NCI-H2196 treated with DMSO at 0.1 percent for 48 hours (cell line): Measurements from ENCODE around the gene ZNF423.

Experiments used
- DNase-seq: peaks from one replicate; lab custom pipeline; 2025; ENCODE audit not compliant: unreplicated experiment; lab: John Stamatoyannopoulos, UW

Gene ZNF423

DNA sequence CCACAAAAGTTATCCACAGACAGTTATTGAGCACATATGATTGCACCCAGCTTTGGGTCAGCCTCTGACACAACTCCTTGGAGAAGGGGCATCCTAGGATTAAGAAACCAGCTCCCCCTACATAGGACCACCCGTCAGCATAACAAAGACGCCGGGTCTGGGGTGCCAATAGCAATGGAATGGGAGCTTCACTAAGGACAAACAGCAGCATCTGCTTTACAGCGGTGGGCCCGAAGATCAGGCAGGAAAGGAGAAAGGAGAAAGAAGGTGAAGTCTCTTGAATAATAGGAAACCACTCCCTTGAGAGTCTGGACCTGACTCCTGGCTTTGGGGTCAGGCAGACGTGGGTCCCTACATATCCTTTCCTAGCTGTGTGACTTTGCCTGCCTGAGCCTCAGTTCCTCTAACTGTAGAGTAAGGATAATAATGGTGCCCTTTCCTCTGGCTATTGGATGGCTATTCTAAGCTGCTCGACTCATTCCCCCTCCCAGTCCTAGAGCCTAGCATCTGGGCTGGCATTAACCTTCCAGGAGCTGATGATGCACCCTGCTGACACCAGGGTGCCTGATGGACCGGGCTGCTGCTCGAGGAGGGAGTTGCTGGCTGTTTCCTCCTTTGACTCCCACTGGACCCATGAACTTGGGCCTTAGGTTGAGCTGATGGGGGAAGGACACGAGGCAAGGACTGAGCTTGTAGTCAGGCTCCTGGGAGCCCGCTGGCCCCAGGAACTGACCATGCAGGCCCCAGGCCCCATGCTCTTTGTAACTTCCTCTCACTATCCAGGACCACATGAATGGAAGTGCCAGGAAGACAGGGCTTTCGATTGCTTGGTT is 388.2 kb downstream of the ZNF423 start:
- no peak for DNase-seq

DNA sequence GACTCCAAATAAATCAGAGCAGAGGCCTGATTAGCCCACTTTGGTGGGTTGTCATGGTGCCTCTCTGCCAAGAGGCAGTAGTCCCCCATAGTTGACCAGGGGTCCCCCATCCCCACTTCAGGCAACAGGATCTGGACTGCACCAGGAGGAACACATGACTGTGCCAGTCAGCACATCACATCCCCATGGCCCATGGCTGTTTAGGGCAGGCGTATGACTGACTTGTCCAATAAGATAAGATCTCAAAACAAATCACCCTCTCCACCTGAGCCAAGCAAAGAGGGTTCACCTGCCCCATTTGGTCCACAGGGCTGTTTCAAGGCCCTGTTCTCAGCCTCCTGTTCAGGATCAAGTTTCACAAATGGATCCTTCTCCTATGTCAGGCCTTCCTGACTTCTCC is 389.0 kb downstream of the ZNF423 start:
- no peak for DNase-seq

- DNase-seq: no peak
These were observed 389.4 kb downstream of the ZNF423 start for GRCh38 chr16:49466529-49466831.

- DNase-seq: no peak
These were observed 390.0 kb downstream of the ZNF423 start for GRCh38 chr16:49465661-49466528.

DNA sequence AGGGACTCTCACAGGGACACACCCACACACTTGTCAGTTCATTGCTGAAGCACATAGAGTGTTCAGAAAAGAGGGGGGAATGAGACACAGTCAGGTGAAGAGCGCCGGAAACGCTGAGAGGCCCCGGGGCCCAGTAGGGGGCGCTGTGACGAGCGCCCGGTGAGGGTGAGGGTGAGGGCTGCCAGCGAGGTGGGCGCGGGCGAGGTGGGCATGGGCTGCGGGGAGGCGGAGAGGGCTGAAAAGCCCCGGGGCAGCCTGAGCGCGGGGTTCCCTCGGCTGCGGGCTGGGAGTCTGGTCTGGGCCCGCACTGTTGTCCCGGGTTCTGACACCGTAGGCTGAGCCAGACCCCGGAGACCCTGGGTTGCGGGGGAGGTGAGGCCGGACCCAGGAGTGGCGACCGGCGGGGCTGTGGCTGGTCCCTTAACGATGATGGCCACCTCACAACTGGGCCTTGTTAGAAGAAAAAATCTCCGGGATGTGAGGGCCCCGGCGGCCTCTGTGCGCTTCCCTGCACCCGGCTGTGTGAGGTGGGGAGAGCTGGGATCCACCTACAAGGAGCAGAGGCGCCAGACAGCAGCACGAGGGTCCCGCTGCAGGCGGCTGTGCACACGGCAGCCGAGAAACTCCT is 390.9 kb downstream of the ZNF423 start:
- DNase-seq: no peak

DNA sequence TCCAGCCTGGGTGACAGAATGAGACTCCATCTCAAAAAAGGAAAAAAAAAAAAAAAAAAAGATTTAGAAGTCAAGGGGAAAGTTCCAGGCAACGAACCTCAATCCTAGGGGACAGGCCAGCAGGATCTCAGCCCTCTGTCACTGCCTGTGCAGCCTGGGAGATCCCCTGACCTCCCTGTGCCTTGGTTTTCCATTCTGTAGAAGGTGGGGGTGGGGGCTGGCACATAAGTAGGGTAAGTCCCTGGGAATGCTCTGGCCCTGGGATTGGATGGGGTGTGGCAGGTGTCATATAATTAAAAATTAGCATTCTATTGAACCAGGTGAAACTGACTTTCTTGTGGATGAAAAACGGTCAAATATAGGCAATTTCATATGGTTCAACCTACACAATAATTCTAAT is 391.8 kb downstream of the ZNF423 start:
- no peak for DNase-seq

- no peak for DNase-seq
These were observed 392.4 kb downstream of the ZNF423 start for GRCh38 chr16:49463529-49463928.

GRCh38 chr16:49462989-49463371 is 392.9 kb downstream of the ZNF423 start:
- DNase-seq: no peak

DNA sequence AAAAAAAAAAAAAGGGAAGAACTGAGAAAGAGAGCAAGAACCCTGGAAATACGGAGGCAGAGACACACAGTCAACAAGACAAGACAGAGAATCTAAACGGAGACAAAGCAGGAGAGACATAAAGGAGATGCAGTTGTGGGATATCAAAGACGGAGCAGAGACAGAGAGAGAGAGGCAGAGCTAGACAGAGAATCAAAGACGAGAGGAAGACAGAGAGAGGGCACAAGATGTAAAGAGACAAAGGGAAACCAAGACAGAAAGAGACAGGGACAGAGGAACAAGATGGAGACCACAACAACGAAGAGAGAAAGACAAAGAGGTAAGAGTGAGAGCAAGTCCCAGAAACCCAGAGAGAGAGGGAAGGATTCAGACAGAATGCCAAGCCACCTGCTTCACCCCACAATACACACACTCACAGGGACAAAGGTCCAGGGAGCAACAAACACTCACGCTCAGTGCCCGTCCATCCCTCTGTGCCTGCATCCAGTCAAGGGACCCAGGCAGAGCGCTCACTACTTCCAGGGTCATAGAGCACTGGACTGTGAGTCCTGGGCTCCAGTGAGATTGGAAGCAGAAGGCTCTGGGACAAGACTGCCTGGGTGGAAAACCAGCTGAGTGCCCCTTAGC is 393.4 kb downstream of the ZNF423 start:
- DNase-seq: no peak

GRCh38 chr16:49461517-49461951 is 394.4 kb downstream of the ZNF423 start:
- no peak for DNase-seq

GRCh38 chr16:49460786-49461470 is 395.0 kb downstream of the ZNF423 start:
- no peak for DNase-seq

GRCh38 chr16:49459953-49460735 is 395.8 kb downstream of the ZNF423 start:
- no peak for DNase-seq

GRCh38 chr16:49458656-49459445 is 397.1 kb downstream of the ZNF423 start:
- DNase-seq: no peak

DNA sequence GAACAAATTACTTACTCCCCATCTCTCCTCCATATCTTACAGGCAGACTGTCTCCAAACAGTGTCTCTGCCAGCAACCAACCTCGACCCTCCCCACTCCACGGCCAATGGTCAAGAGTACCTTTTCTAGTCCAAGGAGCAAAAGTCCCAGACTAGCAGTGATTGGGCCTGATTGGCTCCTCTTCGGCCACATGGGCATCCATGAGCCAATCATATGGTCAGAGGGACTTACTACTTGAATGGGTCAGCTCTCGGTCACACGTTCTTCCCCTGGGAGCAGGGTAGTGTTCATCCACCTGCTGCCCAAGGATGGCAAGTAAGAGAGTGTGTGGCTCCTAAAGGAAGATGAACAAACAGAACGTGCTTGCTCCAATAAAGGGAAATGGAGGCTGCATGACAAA is 397.7 kb downstream of the ZNF423 start:
- no peak for DNase-seq

DNA sequence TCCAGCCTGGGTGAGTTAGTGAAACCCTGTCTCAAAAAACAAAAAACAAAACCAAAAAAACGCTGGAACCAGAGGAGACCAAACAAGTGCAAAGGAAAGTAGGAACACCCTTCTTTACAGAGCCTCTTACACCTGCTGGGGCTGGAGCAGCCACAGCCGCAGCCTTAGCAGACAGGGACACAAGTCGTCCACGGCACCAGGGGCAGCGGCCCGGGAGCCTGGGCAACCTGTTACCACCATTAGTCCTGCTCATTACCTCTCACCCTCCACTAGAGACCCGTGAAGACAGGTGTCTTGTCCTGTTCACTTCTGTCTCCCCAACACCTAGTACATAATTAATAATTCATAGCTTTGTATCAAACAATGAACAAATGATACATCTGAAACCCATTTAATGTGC is 398.7 kb downstream of the ZNF423 start:
- no peak for DNase-seq

- no peak for DNase-seq
These were observed 399.1 kb downstream of the ZNF423 start for GRCh38 chr16:49456763-49457162.

DNA sequence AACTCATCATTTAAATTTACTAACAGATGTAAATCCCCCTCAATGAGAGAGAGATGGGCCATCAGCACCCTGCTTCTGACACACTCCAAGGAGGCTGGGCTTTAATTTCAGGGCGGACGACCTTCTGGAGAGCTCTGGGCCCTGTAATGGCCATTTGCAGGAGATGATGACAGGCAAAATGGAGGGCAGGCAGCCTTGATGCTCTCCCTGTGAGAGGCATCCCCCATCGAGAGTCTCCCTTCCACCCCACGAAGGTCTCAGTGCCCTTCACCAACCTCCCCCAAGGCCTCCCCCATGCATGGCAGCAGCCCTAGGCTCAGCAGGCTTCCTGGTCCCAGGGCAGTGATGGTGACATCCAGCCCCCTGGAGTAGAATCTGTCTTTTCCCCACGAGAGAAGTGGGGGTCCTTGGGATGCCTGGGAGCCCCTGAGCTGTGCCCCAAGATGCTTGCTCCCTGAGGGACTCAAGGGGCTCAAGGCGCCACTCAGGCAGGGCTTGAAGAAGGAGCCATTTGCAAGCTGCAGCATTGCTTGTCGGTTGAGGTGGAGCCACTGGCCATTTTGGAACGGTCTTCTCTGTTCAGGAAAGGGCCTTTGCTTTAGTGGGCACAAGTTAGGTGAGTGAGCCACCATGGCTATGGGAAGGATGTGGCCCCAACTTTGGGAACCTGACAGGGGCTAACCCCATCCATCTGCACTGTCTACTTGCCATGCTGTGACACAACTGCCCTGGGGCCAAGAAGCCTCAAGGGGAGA is 399.7 kb downstream of the ZNF423 start:
- DNase-seq: no peak

DNA sequence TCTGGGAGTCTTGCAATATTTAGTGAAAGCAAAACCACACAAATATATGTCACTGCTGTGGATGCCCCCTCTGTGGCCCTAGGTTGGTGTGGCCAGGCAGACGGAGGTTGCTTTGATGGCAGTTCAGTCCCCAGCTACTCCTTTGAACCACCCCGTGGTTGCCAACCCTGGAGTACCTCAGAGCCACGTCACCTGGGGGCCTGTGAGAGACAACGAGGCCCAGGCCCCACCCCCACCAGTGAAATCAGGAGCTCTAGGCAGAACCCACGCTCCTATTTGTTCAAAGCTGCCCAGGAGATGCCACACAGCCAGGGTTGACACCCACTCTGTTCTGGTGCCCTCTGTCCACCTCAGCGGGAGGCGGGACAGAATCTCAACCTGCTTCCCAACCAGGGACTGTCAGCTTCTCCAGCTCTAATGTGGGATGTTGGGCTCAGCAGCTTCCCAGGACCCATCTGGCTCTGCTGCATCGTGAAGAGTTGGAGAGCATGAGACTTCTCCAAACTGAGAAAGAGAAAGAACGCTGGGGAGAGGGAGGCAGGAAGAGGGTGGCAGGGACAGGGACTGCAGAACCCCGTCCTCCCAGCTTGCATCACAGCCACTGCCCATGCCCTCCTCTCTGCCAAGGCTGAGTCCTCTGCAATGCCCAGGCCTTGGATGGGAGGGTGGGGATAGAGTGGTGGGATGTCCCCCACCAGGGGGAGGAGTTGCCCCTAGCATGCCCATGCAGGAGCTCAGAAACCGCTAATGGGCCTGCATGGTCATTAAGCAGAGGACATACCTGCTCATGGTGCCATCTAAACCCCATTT is 400.5 kb downstream of the ZNF423 start:
- DNase-seq: no peak
